Osteocyte (in vitro differentiated cells): ENCODE measurements around the gene MUC5B. TPM values are rescaled to one million over a fixed set of nuclear protein-coding genes. Genes with fewer than 3 reads are reported as not detected.

Experiments
- DNase-seq: peaks from one replicate; pipeline ENCODE4 v3.0.0; 2021; ENCODE audit warnings: mixed read lengths; ENCODE audit not compliant: unreplicated experiment; ENCODE audit errors: extremely low spot score
- H3K27ac Mint-ChIP-seq: one replicate; pipeline ENCODE4 v1.8.0; 2021; ENCODE audit warnings: mild to moderate bottlenecking, mixed read lengths; ENCODE audit not compliant: unreplicated experiment
- H3K27me3 Mint-ChIP-seq: one replicate; pipeline ENCODE4 v1.8.0; 2021; ENCODE audit warnings: mixed read lengths; ENCODE audit not compliant: unreplicated experiment
- H3K36me3 Mint-ChIP-seq: one replicate; pipeline ENCODE4 v1.8.0; 2021; ENCODE audit warnings: mixed read lengths; ENCODE audit not compliant: unreplicated experiment
- H3K4me1 Mint-ChIP-seq: one replicate; pipeline ENCODE4 v1.8.0; 2021; ENCODE audit warnings: mixed read lengths; ENCODE audit not compliant: unreplicated experiment
- H3K4me3 Mint-ChIP-seq: one replicate; pipeline ENCODE4 v1.8.0; 2021; ENCODE audit warnings: mild to moderate bottlenecking, moderate library complexity, mixed read lengths; ENCODE audit not compliant: unreplicated experiment
- H3K9me3 Mint-ChIP-seq: one replicate; pipeline ENCODE4 v1.8.0; 2021; ENCODE audit warnings: mixed read lengths; ENCODE audit not compliant: unreplicated experiment
- CTCF ChIP-seq: fragments of 200-600 bp; sonication (generic); IDR thresholded peaks from 2 replicates; pipeline ENCODE4 v1.5.0; 2021; ENCODE audit warnings: antibody characterized with exemption, mild to moderate bottlenecking, moderate library complexity
- total RNA-seq: library from RNA; stranded (reverse); gene quantifications from 2 replicates; pipeline ENCODE4 v1.2.1, GENCODE V29; 2021

The MUC5B gene
- total RNA-seq, 1 donor from 2014 or later: not detected

- no peak for DNase-seq
- H3K36me3 Mint-ChIP-seq: no peaks in the 10 kb centered on the region
- no peak overlapping the region for H3K4me3 Mint-ChIP-seq
These were observed 10.6 kb downstream of the MUC5B start for GRCh38 chr11:1233351-1234053.

DNA sequence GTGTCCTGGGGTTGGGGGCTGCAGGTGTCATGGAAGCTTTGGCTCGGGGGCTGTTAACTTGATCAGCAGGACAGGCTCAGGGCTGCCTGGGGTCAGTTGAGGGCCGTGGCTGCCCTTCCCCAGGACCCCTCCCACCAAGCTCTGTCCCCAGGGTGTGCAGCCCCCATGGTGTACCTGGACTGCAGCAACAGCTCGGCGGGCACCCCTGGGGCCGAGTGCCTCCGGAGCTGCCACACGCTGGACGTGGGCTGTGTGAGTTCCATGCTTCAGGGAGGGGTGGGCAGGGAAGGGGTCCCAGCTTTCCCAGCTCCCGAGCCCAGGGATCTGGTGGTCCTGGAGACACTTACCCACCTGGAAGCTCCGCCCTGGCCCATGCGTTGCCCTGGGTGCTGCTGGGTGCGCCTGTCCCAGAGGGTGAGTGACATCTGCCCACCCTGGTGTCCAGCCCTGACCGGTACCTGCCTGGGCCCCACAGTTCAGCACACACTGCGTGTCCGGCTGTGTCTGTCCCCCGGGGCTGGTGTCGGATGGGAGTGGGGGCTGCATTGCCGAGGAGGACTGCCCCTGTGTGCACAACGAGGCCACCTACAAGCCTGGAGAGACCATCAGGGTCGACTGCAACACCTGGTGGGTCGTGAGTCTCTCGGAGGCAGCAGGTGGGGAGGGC is 11.3 kb downstream of the MUC5B start:
- Mint-ChIP-seq H3K27me3 (no peaks in the 10 kb centered on the region), H3K4me1 (peaks cover 1% of the 10 kb centered on the region), H3K9me3 (no peaks in the 10 kb centered on the region), H3K4me3 (no peak overlapping the region), H3K27ac (no peak overlapping the region), H3K36me3 (no peaks in the 10 kb centered on the region)
- DNase-seq: no peak
- no peak for TF ChIP-seq CTCF

More at GRCh38 chr11:1233351-1234053, 10.6 kb downstream of the MUC5B start:
- Mint-ChIP-seq H3K4me1 (peaks cover 1% of the 10 kb centered on the region), H3K27ac (no peak overlapping the region), H3K9me3 (no peaks in the 10 kb centered on the region), H3K27me3 (no peaks in the 10 kb centered on the region)
- TF ChIP-seq CTCF: no peak

DNA sequence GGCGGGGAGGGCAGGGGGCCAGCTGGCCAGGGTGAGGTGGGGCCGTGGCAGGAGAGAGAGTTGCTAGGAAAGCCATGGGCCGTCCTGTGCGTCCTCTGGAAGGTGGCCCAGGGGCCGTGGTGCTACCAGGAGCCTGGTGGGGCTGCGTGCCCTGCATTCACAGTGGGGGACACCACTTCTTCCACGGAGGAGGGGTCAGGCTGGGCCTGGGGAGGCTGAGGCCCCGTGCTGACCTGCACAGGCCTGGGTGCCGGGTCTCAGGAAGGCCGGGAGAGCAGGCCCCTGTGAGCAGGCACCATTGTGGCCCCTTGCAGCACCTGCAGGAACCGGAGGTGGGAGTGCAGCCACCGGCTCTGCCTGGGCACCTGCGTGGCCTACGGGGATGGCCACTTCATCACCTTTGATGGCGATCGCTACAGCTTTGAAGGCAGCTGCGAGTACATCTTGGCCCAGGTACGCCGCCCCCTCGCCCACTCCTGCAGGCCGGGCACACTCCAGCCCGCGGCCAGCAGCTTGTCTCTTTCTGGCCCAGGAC is 12.0 kb downstream of the MUC5B start:
- no peak overlapping the region for H3K27ac Mint-ChIP-seq
- no peaks in the 10 kb centered on the region for H3K27me3 Mint-ChIP-seq
- TF ChIP-seq CTCF: no peak
- H3K36me3 Mint-ChIP-seq: no peaks in the 10 kb centered on the region
- DNase-seq: no peak
- no peaks in the 10 kb centered on the region for H3K9me3 Mint-ChIP-seq
- no peak overlapping the region for H3K4me3 Mint-ChIP-seq
- H3K4me1 Mint-ChIP-seq: peaks cover 1% of the 10 kb centered on the region

- H3K36me3 Mint-ChIP-seq: no peaks in the 10 kb centered on the region
- no peaks in the 10 kb centered on the region for H3K27me3 Mint-ChIP-seq
- no peak for DNase-seq
- no peak overlapping the region for H3K4me3 Mint-ChIP-seq
- H3K4me1 Mint-ChIP-seq: peaks cover 1% of the 10 kb centered on the region
- no peak for TF ChIP-seq CTCF
- H3K9me3 Mint-ChIP-seq: no peaks in the 10 kb centered on the region
- no peak overlapping the region for H3K27ac Mint-ChIP-seq
These were observed 12.5 kb downstream of the MUC5B start for GRCh38 chr11:1235306-1235900.

GRCh38 chr11:1235901-1236315 is 13.0 kb downstream of the MUC5B start:
- Mint-ChIP-seq H3K27ac (no peak overlapping the region), H3K36me3 (no peaks in the 10 kb centered on the region), H3K9me3 (no peaks in the 10 kb centered on the region), H3K4me1 (peaks cover 1% of the 10 kb centered on the region), H3K4me3 (no peak overlapping the region), H3K27me3 (no peaks in the 10 kb centered on the region)
- DNase-seq: no peak
- no peak for TF ChIP-seq CTCF
